OCI-LY7 (cell line): ENCODE results near the gene ZNF609. TPM values are rescaled to one million over a fixed set of nuclear protein-coding genes. Genes with fewer than 3 reads are reported as not detected.

Source experiments
- BruUV-seq: library from RNA; stranded (reverse); fragments of 400-500 nt; replicated peaks from 2 replicates; lab custom pipeline; 2021; lab: Mats Ljungman, UMichigan
- CTCF ChIA-PET: fragments of 300-600 bp; sonication (Branson Sonifier 250); formaldehyde crosslinking; loops from one replicate; lab custom pipeline; 2022; ENCODE audit warnings: antibody characterized with exemption; ENCODE audit not compliant: unreplicated experiment; lab: Charles Lee
- POLR2A ChIA-PET: fragments of 300-600 bp; sonication (Branson Sonifier 250); formaldehyde crosslinking; loops from one replicate; lab custom pipeline; 2022; ENCODE audit warnings: antibody characterized with exemption; lab: Charles Lee
- DNase-seq: peaks from one replicate; pipeline ENCODE4 v3.0.0-alpha.2; 2015; ENCODE audit warnings: low spot score
- H2AFZ ChIP-seq: fragments of 200-600 bp; sonication (generic), shearing (Covaris generic); 2 replicates; pipeline ENCODE4 v1.6.1; 2014; ENCODE audit warnings: mild to moderate bottlenecking, antibody characterized with exemption, low read length, moderate library complexity
- H3K27ac ChIP-seq: fragments of 200-600 bp; sonication (generic); 2 replicates; pipeline ENCODE4 v1.5.1; 2014; ENCODE audit warnings: mixed run types, low read depth, mild to moderate bottlenecking, moderate library complexity, low read length, inconsistent platforms; ENCODE audit not compliant: poor library complexity, severe bottlenecking
- H3K36me3 ChIP-seq: fragments of 200-600 bp; sonication (generic); 2 replicates; pipeline ENCODE4 v1.6.1; 2014; ENCODE audit warnings: mild to moderate bottlenecking, antibody characterized with exemption, low read length, moderate library complexity, mixed read lengths; ENCODE audit not compliant: insufficient read depth
- H3K4me1 ChIP-seq: fragments of 200-600 bp; sonication (generic); 2 replicates; pipeline ENCODE4 v1.5.1; 2014; ENCODE audit warnings: mild to moderate bottlenecking, low read length; ENCODE audit not compliant: insufficient read depth, poor library complexity, severe bottlenecking
- H3K4me2 ChIP-seq: fragments of 200-600 bp; sonication (generic); 2 replicates; pipeline ENCODE4 v1.6.1; 2014; ENCODE audit warnings: mild to moderate bottlenecking, low read length
- H3K4me3 ChIP-seq: fragments of 200-600 bp; sonication (generic); 2 replicates; pipeline ENCODE4 v1.5.1; 2014; ENCODE audit warnings: mild to moderate bottlenecking, low read depth, low read length; ENCODE audit not compliant: poor library complexity, severe bottlenecking
- H3K79me2 ChIP-seq: fragments of 200-600 bp; sonication (generic); 2 replicates; pipeline ENCODE4 v1.6.1; 2016; ENCODE audit warnings: low read depth, mild to moderate bottlenecking, low read length, moderate library complexity, mixed read lengths; ENCODE audit not compliant: insufficient read depth
- H3K9me2 ChIP-seq: fragments of 200-600 bp; sonication (generic); 2 replicates; pipeline ENCODE4 v1.6.1; 2016; ENCODE audit warnings: mild to moderate bottlenecking, low read length, mixed read lengths; ENCODE audit not compliant: insufficient read depth
- H3K9me3 ChIP-seq: fragments of 200-600 bp; sonication (generic); 2 replicates; pipeline ENCODE4 v1.6.1; 2014; ENCODE audit warnings: mild to moderate bottlenecking, mixed run types, low read length, mixed read lengths
- H4K20me1 ChIP-seq: fragments of 200-600 bp; sonication (generic); 2 replicates; pipeline ENCODE4 v1.6.1; 2014; ENCODE audit warnings: mild to moderate bottlenecking, antibody characterized with exemption, low read length, moderate library complexity, mixed read lengths; ENCODE audit not compliant: insufficient read depth
- CTCF ChIP-seq: fragments of 200-600 bp; sonication (generic); conservative IDR thresholded peaks from 2 replicates; pipeline ENCODE4 v1.5.1; 2014; ENCODE audit warnings: mild to moderate bottlenecking, antibody characterized with exemption, low read length, moderate library complexity, mixed read lengths
- EZH2phosphoT487 ChIP-seq: fragments of 200-600 bp; sonication (generic); IDR thresholded peaks from 2 replicates; pipeline ENCODE4 v1.6.1; 2018; ENCODE audit warnings: low read depth, borderline replicate concordance, mild to moderate bottlenecking, mixed run types, antibody characterized with exemption, low read length, moderate library complexity, mixed read lengths
- intact Hi-C: fragments of 100-400 bp; cut with micrococcal nuclease; formaldehyde crosslinking; loops from one replicate; pipeline ENCODE4 v1.10.0; 2022; ENCODE audit not compliant: unreplicated experiment
- total RNA-seq, 2 experiments: library from RNA; depleted of rRNA in 1 of 2; stranded (reverse); fragments of >200 nt in 1 of 2; shearing (Covaris generic) in 1 of 2; gene quantifications; 2 replicates each; pipeline ENCODE4 v1.2.3, GENCODE V29; 2014 to 2022

Gene ZNF609
- total RNA-seq, 2 experiments from 2014 or later, result 17.2 to 35.1 TPM

GRCh38 chr15:64462492-64462891 is 2.1 kb downstream of the ZNF609 start:
- no peak for TF ChIP-seq EZH2phosphoT487
- no peak for TF ChIP-seq CTCF
- Histone ChIP-seq H3K9me2 (no peaks in the 10 kb centered on the region), H3K4me1 (peaks cover 63% of the 10 kb centered on the region), H2AFZ (no peak overlapping the region), H3K4me3 (peak overlapping the region; percentile 72), H3K4me2 (peak overlapping the region; percentile 90), H4K20me1 (peaks cover 13% of the 10 kb centered on the region; the same call in 1 of the 2 replicates), H3K36me3 (no peaks in the 10 kb centered on the region), H3K9me3 (no peaks in the 10 kb centered on the region), H3K27ac (no peak overlapping the region), H3K79me2 (peaks cover 50% of the 10 kb centered on the region)
- CTCF ChIA-PET, result no interaction called here
- DNase-seq, result no peak
- TSS peak; percentile 24 for BruUV-seq
- POLR2A ChIA-PET, result interaction anchor here (0.7 kb wide), 1 partner anchor 297 kb away, joined by 3 read pairs; no protein-coding TSS in a partner anchor
- intact Hi-C loops, result no loop called here

GRCh38 chr15:64464276-64465005 is 4.1 kb downstream of the ZNF609 start:
- Histone ChIP-seq H3K4me2 (peak overlapping the region; percentile 36), H3K9me2 (no peaks in the 10 kb centered on the region), H3K27ac (no peak overlapping the region), H4K20me1 (peaks cover 13% of the 10 kb centered on the region; the same call in 1 of the 2 replicates), H3K9me3 (no peaks in the 10 kb centered on the region), H3K79me2 (peaks cover 50% of the 10 kb centered on the region), H2AFZ (no peak overlapping the region), H3K4me3 (no peak overlapping the region), H3K36me3 (no peaks in the 10 kb centered on the region), H3K4me1 (peaks cover 51% of the 10 kb centered on the region)
- TF ChIP-seq CTCF, result no peak
- no peak for TF ChIP-seq EZH2phosphoT487
- DNase-seq, result no peak
- intact Hi-C loops, result no loop called here
- ChIA-PET CTCF (no interaction called here), POLR2A (no interaction called here)
- no TSS peak for BruUV-seq
